GM19455 (cell line): Measurements from ENCODE around the gene COG3.
"Not testable (repeated sequence)": the region's sequence is repeated elsewhere in the genome, so short reads cannot be mapped to it uniquely, and the experiment has no call there.

Experiments
- ATAC-seq: cut with Tn5 transposase; IDR thresholded peaks from one replicate; pipeline ENCODE4 v1.9.1; 2021; ENCODE audit not compliant: unreplicated experiment

COG3 gene, protein sequence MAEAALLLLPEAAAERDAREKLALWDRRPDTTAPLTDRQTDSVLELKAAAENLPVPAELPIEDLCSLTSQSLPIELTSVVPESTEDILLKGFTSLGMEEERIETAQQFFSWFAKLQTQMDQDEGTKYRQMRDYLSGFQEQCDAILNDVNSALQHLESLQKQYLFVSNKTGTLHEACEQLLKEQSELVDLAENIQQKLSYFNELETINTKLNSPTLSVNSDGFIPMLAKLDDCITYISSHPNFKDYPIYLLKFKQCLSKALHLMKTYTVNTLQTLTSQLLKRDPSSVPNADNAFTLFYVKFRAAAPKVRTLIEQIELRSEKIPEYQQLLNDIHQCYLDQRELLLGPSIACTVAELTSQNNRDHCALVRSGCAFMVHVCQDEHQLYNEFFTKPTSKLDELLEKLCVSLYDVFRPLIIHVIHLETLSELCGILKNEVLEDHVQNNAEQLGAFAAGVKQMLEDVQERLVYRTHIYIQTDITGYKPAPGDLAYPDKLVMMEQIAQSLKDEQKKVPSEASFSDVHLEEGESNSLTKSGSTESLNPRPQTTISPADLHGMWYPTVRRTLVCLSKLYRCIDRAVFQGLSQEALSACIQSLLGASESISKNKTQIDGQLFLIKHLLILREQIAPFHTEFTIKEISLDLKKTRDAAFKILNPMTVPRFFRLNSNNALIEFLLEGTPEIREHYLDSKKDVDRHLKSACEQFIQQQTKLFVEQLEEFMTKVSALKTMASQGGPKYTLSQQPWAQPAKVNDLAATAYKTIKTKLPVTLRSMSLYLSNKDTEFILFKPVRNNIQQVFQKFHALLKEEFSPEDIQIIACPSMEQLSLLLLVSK

DNA sequence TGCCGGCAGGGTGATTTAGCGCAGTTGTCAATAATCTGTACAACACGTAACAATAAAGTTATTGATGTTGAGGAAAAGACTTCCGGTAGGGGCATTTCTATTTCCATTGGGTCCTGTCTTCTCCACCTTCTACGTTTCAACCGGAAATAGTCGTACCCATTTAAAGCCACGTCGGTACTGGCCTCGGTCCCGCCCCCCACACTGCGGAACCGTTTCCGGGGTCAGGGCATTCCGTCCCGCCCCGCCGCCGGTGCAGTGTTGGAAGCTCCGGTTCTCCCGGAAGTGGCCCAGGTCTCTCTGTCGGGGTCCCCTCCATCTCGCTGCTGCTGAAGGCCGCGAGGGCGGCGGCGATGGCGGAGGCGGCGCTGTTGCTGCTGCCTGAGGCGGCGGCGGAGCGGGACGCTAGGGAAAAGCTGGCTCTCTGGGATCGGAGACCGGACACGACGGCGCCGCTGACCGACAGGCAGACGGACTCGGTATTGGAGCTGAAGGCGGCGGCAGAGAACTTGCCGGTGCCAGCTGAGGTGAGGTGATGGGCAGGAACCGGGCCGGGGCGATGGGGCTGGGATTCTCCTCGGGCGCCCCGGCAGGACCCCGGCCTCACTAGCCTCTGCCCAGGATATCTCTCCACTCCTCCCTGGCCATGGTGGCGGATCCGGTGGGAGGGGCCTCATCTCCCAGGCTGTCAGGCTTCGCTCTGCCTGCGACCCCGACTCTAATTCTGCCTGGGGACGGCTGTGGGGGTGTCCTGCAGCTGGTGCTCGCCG, at the start of gene COG3:
COG3 (plus strand) TSS at position 253 of the 767 bp plus-strand sequence; CDS start at position 351, 98 bp downstream.
- peak; percentile 93 for ATAC-seq

DNA sequence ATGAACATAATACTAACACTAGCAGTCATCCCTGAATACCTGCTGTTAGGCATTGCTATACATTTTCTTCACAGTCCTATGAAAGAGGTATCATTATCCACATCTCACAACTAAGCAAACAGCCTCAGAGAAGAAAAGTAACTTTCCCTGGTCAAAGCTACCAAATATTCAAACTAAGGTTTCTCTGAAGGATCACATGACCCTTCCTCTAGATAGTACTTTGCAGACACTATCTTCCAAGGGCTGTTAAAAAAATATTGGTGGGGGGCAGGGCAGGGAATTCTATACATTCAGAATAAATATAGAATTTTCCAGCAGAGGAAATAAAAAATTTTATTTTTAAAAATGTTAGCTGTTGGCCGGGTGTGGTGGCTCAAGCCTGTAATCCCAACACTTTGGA, 49.6 kb upstream of the COG3 start:
- ATAC-seq = no peak

DNA sequence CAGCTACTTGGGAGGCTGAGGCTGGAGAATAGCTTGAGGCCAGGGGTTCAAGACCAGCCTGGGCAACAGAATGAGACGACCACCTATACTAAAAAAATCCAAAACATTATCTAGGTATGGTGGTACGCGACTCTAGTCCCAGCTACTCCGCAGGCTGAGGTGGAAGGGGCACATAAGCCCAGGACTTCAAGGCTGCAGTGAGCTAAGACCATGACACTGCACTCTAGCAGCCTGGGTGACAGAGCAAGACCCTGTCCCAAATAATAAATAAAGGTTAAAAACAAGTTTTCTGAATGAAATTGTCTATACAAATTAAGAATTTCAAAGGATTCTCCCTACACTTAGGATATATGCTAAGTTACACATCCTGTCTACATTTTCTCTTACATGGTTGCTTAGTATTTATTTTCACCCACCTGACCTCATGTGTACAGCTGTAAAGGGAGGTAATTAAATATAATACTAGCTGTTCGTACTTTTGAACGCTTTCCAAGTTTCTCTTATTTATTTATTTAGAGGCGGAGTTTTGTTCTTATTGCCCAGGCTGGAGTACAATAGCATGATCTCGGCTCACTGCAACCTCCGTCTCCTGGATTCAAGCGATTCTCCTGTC, 48.1 kb upstream of the COG3 start:
- ATAC-seq = no peak

DNA sequence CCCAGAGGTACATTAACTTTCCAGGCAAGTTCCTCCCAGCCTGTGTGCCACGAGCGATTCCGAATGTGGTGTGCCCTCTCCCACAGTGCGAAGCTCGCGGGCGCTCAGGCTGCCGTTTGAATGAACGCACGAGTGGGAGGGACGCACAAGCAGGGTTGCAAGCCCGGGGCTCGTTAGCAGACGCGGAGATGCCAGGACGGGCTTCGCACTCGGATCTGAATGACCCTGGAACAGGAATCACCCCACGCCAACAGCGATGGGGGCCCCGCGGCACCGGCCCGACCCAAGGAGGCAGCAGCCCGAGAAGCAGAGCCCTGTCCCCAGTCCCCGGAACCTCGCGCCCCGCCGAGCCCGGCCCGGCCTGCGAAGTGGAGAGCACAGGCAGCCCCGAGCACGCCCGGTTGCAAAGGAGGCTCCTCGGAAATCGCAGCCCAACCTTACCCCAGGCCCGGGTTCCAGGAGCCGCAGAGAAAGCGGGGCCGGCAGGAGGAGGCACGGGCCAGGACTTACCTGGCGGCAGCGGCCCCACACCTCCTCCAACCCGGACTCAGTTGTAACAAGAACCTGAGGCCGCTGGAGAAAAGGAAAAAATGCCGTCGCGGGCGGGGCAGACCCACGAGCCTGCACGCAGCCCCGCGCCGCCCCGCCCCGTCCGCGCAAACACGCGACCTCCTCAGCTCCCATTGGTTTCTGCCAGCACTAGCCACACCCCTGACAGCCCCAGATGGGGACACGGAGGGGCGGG, 46.8 kb upstream of the COG3 start, which contains the start of gene SLC25A30:
SLC25A30 (minus strand) TSS at position 584 of the 745 bp plus-strand sequence. CDS start 6,948 bp downstream, outside the sequence.
- peak; percentile 98 for ATAC-seq

DNA sequence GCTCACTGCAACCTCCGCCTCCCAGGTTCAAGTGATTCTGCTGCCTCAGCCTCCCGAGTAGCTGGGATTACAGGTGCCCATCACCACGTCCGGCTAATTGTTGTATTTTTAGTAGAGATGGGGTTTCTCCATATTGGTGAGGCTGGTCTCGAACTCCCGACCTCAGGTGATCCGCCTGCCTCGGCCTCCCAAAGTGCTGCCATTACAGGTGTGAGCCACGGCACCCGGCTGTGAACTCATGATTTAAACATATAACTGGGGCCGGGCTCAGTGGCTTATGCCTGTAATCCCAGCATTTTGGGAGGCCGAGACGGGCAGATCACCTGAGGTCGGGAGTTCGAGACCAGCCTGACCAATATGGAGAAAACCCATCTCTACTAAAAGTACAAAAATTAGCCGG, 45.4 kb upstream of the COG3 start:
- not testable (repeated sequence) for ATAC-seq

DNA sequence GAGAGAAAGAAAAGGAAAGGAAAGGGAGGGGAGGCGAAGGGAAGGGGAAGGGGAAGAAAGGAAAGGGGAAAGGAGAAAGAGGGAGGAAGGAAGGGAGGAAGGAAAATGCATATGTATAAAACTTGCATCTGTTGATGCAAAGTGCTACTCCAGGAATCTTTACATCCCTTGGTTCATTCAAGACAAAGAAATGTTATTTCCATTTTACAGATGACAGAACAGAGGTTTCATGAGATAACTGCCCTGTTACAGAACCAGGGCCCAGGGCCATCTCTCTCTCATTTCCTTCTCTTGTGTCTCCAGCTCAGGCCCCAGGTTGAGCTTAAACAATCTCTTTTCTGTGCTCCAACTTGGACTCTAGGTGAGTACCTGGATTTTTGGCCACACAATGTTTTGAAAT, 44.8 kb upstream of the COG3 start:
- ATAC-seq = no peak

DNA sequence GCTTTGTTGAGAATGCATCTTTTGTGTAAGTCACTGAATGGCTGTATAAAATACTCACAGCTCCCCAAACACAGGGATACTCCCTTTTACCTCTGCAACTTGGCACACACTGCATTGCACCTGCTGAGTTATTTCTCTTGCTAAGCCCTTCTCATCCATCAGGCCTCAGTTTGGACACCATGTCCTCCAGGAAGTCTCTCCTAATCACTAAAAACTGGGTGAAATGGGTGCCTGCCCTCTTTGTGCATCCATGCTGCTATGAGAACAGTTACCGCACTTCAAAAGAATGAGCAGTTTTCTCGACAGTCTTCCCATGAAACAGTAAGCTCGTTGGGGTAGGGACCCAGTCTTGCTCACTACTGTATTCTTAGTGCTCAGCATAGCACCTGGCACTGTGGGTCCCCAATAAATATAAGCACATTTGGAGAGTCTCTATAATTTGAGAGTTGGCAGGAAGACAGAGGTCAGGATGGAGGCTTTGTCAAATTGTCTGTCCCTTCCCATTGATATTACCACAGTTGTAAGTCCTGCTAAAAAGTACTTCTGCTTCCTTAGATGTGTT, 41.9 kb upstream of the COG3 start:
- no peak for ATAC-seq

DNA sequence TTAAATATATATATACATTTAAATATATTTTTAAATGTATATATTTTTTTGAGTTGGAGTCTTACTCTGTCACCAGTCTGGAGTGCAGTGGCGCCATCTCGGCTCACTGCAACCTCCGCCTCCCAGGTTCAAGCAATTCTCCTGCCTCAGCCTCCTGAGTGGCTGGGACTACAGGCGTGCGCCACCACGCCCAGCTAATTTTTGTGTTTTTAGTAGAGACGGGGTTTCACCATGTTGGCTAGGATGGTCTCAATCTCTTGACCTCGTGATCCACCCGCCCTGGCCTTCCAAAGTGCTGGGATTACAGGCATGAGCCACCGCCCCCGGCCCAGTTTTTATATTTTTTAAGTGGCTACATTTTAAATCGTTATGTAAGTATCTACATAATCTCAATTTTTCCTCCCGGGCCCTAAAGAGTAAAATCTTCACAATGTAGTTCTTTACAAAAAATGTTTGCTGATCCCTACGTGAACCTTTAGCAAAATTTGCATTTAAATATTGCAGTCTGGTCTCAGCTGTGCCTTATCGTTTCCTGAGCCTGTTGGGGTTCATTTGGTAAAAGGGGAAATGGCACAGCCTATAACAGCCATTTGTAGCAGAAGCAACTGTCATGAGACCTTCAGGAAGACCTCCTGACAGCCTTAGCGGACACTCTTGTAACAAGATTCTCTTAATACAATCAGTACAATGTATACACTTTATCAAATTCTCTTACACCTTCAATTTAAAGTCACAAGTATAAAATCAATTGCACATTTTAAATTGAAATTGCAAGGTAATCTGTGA, 38.5 kb upstream of the COG3 start:
- ATAC-seq = not testable (repeated sequence)

DNA sequence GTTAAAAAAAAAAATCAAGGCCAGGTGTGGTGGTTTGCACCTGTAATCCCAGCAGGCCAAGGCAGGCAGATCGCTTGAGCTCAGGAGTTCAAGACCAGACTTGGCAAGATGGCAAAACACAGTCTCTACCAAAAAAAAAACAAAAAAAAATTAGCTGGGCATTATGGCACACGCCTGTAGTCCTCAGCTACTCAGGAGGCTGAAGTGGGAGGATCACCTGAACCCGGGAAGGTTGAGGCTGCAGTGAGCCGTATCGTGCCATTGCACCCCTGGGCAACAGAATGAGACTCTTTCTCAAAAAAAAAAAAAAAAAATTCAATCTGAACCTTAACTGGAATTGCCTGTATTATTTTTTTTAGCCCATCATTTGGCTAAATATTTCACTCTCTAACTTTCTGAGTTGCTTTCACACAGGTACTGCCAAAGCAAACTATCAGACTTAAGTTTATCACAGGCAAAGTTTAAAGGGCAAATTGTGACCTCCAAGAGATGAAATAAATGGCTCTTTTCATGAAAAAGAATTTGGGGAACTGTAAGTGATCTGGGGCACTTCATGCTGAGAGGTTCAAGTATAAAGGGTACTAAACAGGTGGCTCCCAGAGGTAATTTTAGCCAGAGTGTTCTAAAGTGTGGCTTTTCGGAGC, 31.9 kb upstream of the COG3 start:
- no peak for ATAC-seq

DNA sequence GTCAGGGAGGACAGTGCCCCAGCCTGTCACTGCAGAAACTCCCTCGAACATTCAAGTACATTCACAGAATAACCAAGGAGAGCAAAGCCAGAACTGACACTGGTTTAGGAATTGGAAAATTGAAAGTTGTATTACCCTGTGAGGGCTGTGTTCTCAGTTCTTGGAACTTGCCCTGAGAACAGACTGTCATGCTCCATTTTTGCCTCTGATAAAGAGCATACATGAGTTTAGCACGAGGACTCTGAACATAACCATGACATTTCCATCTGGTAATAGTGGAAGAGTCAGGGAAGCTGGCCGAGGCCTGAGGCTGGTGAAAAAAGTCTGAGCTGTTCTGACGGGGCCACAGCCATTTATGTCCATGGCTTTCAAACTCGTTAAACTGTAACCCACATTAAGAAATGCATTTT, 31.4 kb upstream of the COG3 start:
- ATAC-seq = no peak

DNA sequence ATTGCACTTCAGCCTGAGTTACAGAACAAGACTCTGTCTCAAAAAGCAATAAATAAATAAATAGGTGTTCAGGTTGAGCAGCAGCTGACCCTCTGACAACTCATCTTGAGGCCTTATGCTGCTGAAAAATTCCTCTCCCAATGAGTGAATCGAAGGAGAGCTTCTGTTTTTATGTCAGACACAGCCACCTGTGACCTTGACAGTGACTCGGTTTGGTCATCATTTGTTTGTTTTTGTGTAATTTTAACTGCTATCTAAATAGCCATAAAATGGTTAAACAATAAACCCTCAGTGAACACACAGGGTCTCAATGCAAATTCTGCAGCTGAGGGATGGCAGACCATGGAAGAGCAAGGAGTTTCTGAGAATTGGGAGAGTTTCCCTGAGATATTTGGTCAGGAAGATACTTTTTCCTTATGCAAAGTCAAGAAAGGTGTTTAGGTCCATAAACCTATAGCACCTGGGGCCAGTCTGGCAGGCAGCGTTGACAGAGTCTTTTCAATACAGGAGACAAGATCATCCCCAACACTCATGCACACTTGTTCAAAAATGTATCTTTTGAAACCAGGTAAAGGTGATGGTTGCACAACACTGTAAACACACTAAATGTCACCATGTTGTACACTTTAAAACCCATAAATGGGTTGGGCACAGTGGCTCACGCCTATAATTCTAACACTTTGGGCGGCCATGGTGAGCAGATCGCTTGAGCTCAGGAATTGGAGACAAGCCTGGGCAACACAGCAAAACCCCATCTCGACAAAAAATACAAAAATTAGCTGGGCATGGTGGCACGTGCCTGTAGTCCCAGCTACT, 30.0 kb upstream of the COG3 start:
- ATAC-seq = no peak

DNA sequence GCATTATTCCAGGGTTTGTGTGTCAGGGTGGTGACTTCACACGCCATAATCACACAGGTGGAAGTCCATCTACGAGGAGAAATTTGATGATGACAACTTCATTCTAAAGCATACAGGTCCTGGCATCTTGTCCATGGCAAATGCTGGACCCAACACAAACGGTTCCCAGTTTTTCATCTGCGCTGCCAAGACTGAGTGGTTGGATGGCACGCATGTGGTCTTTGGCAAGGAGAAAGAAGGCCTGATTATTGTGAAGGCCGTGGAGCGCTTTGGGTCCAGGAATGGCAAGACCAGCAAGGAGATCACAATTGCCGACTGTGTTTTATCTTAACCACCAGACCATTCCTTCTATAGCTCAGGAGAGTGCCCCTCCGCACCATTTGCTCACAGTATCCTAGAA, 28.4 kb upstream of the COG3 start:
- ATAC-seq = no peak

DNA sequence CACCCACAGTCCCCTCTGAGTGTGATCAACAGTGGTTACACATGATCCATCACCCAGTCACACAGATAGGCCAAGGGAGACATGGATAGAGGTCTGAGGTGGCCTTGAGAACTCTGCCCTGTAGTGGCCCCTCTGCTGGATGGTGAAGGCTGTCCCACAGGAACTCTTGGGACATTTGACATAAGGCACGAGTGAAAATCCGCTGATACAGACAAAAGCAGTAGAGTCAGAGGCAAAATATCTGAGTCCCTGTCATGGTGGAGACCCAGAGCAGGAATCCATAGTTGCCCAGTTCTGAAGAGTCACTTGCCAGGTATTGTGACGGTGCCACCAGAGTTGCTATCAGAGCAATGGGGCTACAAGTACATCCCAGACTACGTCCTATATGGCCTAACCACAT, 27.8 kb upstream of the COG3 start:
- no peak for ATAC-seq

DNA sequence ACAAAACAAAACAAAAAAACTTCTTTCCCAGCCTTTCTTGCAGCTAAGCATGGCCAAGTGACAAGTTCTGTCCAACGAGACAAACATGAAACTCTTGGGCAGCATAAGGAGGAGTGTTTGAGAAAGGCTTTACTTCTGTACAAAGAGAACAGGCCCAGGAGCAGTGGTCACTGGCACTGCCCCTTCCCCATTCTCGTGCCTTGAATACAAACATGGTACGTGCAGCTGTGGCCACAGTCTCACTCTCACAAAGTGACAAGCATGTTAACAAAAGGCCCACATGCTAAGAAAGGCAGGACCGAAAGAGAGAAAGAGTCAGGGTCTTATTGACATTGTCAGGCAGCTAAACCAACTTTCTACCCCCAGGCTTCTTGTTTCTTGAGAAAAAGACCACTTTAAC, 26.8 kb upstream of the COG3 start:
- no peak for ATAC-seq

DNA sequence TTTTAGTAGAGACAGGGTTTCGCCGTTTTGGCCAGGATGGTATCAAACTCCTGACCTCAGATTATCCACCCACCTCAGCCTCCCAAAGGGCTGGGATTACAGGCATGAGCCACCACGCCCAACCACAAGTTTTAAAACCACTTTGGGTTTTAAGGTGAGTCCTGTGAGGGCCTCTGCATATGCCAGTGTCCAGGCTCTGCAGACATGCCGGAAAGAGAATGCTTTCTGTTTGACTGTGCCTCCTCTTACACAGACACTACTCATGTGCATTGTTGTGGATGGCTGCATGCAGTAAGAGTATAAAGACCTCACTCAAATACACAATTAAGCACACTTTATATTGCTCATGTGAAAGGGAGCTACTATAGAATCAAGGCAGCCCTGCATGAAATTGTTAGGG, 25.7 kb upstream of the COG3 start:
- ATAC-seq = no peak

DNA sequence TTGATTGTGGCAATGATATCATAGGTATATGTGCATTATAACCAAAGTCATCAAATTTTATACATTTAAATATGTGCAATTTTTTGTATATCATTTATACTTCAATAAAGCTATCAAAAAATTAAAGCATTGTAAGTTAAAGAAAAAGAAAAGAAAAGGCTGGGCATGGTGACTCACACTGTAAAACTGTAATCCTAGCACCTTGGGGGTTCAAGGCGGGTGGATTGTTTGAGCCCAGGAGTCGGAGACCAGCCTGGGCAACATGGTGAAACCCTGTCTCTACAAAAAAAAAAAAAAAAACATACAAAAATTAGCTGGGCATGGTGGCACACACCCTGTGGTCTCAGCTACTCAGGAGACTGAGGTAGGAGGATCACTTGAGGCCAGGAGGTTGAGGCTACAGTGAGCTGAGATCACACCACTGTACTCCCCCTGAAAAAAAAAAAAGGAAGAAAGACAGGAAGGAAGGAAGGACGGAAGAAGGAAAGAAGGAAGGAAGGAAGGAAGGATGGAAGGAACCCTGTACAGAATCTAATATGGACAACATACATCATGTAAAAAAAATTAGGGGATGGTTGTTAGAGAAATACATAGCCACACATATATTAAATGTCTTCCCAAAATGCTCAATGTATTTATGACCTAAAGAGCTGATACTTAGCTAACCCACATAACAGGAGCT, 24.8 kb upstream of the COG3 start:
- ATAC-seq = no peak

DNA sequence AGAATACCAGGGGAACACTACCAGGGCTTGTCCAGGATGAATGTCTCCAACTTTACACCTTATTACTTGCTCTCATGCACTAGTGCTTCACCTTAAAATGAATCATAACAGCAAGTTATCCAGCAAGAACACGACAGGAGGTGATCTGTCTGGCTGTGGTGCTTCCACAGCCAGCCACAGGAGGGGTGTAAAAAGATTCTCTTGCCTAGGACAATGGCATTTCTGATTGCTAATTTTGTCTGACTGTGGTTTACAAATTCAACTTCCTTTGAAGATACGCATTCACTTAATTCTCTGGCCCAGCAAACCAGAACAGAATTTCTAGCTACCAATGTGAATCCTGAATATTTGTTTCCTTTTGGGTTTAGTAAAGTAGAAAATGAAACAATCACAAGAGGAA, 23.1 kb upstream of the COG3 start:
- no peak for ATAC-seq
